GM04503 (cell line): ENCODE results near the gene WDFY4.
A peak's percentile ranks its signal among the peaks of the same experiment; 100 is the strongest.

ENCODE experiments used
- DNase-seq: peaks from one replicate; pipeline ENCODE4 v3.0.0-alpha.2; 2012; ENCODE audit warnings: low read depth

The WDFY4 gene

GRCh38 chr10:48880016-48880705, 195.5 kb downstream of the WDFY4 start:
- DNase-seq, result no peak

GRCh38 chr10:48881937-48882336, 197.3 kb downstream of the WDFY4 start:
- DNase-seq, result no peak

GRCh38 chr10:48882881-48883280, 198.2 kb downstream of the WDFY4 start:
- DNase-seq, result no peak

- DNase-seq, result no peak
Measured at GRCh38 chr10:48883701-48884100, 199.0 kb downstream of the WDFY4 start.

GRCh38 chr10:48884179-48885045, 199.7 kb downstream of the WDFY4 start:
- no peak for DNase-seq

- DNase-seq, result no peak
Measured at GRCh38 chr10:48885376-48885775, 200.7 kb downstream of the WDFY4 start.

- DNase-seq, result no peak
Measured at GRCh38 chr10:48887982-48888381, 203.3 kb downstream of the WDFY4 start.

GRCh38 chr10:48890888-48891850, 206.5 kb downstream of the WDFY4 start:
- no peak for DNase-seq

GRCh38 chr10:48894911-48895802, 210.5 kb downstream of the WDFY4 start:
- no peak for DNase-seq

GRCh38 chr10:48895803-48896195, 211.1 kb downstream of the WDFY4 start:
- DNase-seq, result no peak

GRCh38 chr10:48896756-48897440, 212.2 kb downstream of the WDFY4 start:
- DNase-seq, result peak; percentile 10

GRCh38 chr10:48897441-48897790, 212.7 kb downstream of the WDFY4 start:
- DNase-seq, result no peak

GRCh38 chr10:48898426-48898825, 213.8 kb downstream of the WDFY4 start:
- no peak for DNase-seq

GRCh38 chr10:48899781-48900180, 215.1 kb downstream of the WDFY4 start:
- no peak for DNase-seq

- DNase-seq, result no peak
Measured at GRCh38 chr10:48900371-48900801, 215.7 kb downstream of the WDFY4 start.

- no peak for DNase-seq
Measured at GRCh38 chr10:48901319-48901718, 216.6 kb downstream of the WDFY4 start.

GRCh38 chr10:48902096-48902495, 217.4 kb downstream of the WDFY4 start:
- DNase-seq, result no peak

GRCh38 chr10:48903151-48903550, 218.5 kb downstream of the WDFY4 start:
- no peak for DNase-seq

- no peak for DNase-seq
Measured at GRCh38 chr10:48904861-48905260, 220.2 kb downstream of the WDFY4 start.

- DNase-seq, result no peak
Measured at GRCh38 chr10:48905311-48905710, 220.6 kb downstream of the WDFY4 start.

- no peak for DNase-seq
Measured at GRCh38 chr10:48906841-48907240, 222.2 kb downstream of the WDFY4 start.
